ENCODE measurements around the gene SEZ6.
A peak's percentile ranks its signal among the peaks of the same experiment; 100 is the strongest.

The SEZ6 gene

GRCh38 chr17:29034510-29034909 is 28.7 kb upstream of the SEZ6 start:
- no peak for DNase-seq (ENCODE audit: low read depth)

GRCh38 chr17:29032857-29033197 is 27.0 kb upstream of the SEZ6 start:
- DNase-seq (ENCODE audit: low read depth) = no peak

GRCh38 chr17:29032013-29032856 is 26.4 kb upstream of the SEZ6 start:
- no peak for DNase-seq (ENCODE audit: low read depth)

GRCh38 chr17:29031488-29031887 is 25.7 kb upstream of the SEZ6 start:
- DNase-seq (ENCODE audit: low read depth) = no peak

- DNase-seq (ENCODE audit: low read depth) = no peak
Observed at GRCh38 chr17:29024316-29024952, 18.6 kb upstream of the SEZ6 start.

GRCh38 chr17:29022074-29022473 is 16.2 kb upstream of the SEZ6 start:
- DNase-seq (ENCODE audit: low read depth) = no peak

- no peak for DNase-seq (ENCODE audit: low read depth)
Observed at GRCh38 chr17:29021226-29021625, 15.4 kb upstream of the SEZ6 start.

GRCh38 chr17:29020576-29020975 is 14.7 kb upstream of the SEZ6 start:
- no peak for DNase-seq (ENCODE audit: low read depth)

- DNase-seq (ENCODE audit: low read depth) = no peak
Observed at GRCh38 chr17:29019475-29020181, 13.8 kb upstream of the SEZ6 start.

GRCh38 chr17:29018788-29019474 is 13.1 kb upstream of the SEZ6 start:
- DNase-seq (ENCODE audit: low read depth) = no peak

GRCh38 chr17:29016345-29017210 is 10.7 kb upstream of the SEZ6 start:
- no peak for DNase-seq (ENCODE audit: low read depth)

GRCh38 chr17:29014716-29015115 is 8.9 kb upstream of the SEZ6 start:
- no peak for DNase-seq (ENCODE audit: low read depth)

- no peak for DNase-seq (ENCODE audit: low read depth)
Observed at GRCh38 chr17:29012535-29012934, 6.7 kb upstream of the SEZ6 start.

- no peak for DNase-seq (ENCODE audit: low read depth)
Observed at GRCh38 chr17:29010586-29010985, 4.8 kb upstream of the SEZ6 start.

- DNase-seq (ENCODE audit: low read depth) = no peak
Observed at GRCh38 chr17:29010129-29010528, 4.3 kb upstream of the SEZ6 start.

GRCh38 chr17:29008591-29008990 is 2.8 kb upstream of the SEZ6 start:
- no peak for DNase-seq (ENCODE audit: low read depth)

- peak; percentile 77 for DNase-seq (ENCODE audit: low read depth)
Observed at GRCh38 chr17:29007860-29008455, 2.1 kb upstream of the SEZ6 start.

- no peak for DNase-seq (ENCODE audit: low read depth)
Observed at GRCh38 chr17:29007456-29007855, 1.6 kb upstream of the SEZ6 start.

- peak; percentile 33 for DNase-seq (ENCODE audit: low read depth)
Observed at GRCh38 chr17:29004081-29004692, 1.6 kb downstream of the SEZ6 start.

GRCh38 chr17:29003289-29003688 is 2.5 kb downstream of the SEZ6 start:
- DNase-seq (ENCODE audit: low read depth) = no peak

- DNase-seq (ENCODE audit: low read depth) = no peak
Observed at GRCh38 chr17:29002811-29003210, 3.0 kb downstream of the SEZ6 start.
